Stimulated activated CD4-positive, alpha-beta T cell treated with anti-CD3 and anti-CD28 coated beads, TNF-alpha, amount 100 ng/mL, for 1 hour (primary cell): ENCODE data around the gene KIAA1614.

Source experiments
- DNase-seq, 3 donors: peaks; one replicate each; pipeline ENCODE4 v3.0.0-alpha.2; 2020; ENCODE audit warnings: low read depth in 3 of 3, low spot score in 1 of 3

The KIAA1614 gene

DNA sequence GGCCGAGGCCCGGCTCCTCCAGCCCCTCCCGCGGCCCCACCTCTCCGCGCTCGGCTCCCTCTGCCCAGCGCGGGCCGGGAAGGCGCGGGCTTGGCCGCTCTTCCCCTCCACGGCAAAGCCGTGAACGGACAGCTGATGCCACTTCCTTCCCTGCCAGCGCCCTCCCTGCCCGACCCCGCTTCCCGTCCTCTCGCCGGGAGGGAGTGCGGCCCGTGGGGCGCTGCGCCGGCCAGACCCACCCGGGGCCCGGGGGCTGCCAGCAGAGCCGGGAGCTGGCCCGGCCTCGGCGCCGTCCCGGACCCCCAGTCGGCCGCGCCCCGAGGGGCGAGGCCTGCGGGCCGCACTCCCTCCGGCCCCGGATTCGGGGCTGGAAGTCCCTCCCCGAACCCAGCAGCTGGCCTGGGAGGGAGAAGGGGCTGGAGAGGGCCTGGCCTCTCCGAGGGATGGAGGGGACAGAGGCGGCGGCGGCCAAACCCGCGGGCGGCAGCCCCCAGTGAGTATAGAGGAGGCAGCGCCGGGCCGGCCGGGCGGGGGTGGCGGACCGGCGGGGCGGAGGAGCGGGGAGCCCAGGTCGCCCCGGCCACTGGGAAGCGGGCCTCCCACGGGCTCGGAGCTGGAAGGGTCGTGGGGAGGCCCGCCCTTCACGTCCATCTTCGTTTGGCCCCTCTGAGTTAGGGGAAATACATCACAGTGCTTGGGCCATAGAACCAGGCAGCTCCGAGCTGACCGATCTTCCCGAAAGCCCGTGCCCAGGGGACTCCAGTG is at the start of gene KIAA1614:
Gene KIAA1614, plus strand, starts transcription at position 97 of the 765 bp plus-strand sequence. Its CDS starts 347 bp downstream, at position 444.
- no peak for DNase-seq

GRCh38 chr1:180863158-180863775 is 49.4 kb upstream of the KIAA1614 start:
- peak in 1 of 3 donors; percentile 3 for DNase-seq

- DNase-seq, result no peak
Measured at GRCh38 chr1:180881806-180882509, 30.7 kb upstream of the KIAA1614 start.

DNA sequence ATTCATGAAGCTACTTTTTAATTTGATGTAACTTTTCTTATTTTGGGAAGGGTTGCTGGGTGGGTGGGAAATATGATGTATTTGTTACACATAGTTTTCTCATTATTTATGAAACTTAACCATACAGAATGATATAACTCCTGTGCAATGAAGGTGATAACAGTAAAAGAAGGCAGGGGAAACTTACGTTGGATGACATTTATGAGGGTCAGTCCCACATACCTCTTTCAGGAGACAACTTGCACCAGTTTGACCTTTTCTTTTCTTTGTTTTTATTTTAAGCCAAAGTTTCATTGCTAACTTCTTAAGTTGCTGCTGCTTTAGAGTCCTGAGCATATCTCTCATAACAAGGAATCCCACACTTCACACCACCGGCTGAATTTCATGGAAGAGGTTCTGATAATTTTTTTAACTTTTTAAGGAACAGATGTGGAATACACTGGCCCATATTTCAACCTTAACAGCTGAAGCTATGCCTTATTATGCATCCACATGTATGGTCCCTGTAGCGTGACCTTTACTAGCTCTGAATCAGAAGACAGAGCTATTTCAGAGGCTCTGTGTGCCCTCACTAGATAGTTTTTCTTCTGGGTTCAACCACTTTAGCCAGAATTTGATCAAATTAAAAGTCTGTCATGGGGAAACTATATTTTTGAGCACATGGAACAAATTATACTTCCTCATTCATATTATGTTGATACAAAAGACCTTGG is 28.0 kb upstream of the KIAA1614 start:
- no peak for DNase-seq

- DNase-seq, result no peak
Measured at GRCh38 chr1:180886338-180886737, 26.4 kb upstream of the KIAA1614 start.

GRCh38 chr1:180887841-180888240 is 24.9 kb upstream of the KIAA1614 start:
- DNase-seq, result no peak

GRCh38 chr1:180888870-180889269 is 23.8 kb upstream of the KIAA1614 start:
- DNase-seq, result no peak

- no peak for DNase-seq
Measured at GRCh38 chr1:180889325-180889724, 23.4 kb upstream of the KIAA1614 start.

- no peak for DNase-seq
Measured at GRCh38 chr1:180892272-180892671, 20.4 kb upstream of the KIAA1614 start.

- DNase-seq, result no peak
Measured at GRCh38 chr1:180892675-180893074, 20.0 kb upstream of the KIAA1614 start.

DNA sequence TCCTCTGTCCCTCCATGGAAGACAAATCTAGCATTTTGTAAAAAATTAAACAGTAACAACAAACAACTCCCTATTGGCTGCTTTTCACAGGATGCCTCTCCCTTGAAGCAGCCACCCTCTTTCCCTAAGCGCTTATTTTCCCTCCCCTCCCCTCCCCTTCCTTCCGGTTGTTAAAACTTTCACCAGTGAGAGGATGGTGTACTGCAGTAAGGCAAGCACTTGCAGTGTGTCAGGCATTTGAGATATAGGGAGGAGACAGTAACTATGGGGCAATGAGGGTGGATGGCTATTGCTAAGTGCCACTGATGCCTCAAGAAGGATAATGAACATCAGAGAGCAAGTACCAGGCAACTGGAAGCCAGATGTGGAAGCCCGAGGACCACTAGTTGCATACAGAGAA is 19.1 kb upstream of the KIAA1614 start:
- DNase-seq, result no peak

- DNase-seq, result no peak
Measured at GRCh38 chr1:180896161-180896560, 16.5 kb upstream of the KIAA1614 start.

- no peak for DNase-seq
Measured at GRCh38 chr1:180898441-180899219, 14.1 kb upstream of the KIAA1614 start.

DNA sequence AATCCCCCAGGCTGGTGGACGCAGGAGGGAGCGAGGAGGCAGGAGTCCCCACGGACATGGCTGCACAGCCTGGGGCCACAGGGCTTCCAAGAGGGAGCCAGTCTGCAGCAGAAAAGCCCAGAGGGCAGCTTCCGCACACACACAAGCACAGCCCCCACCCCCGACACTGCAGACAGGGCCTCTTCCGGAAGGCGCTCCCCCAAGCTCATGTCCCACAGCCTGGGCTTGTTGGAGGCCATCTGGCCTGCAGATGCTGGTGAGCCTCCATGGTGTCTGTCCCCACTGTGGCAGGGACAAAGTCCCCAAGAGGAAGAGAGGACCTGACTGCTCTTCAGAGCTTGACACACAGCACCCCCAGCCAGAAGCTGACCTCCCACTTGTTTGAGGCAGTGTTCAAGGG is 13.4 kb upstream of the KIAA1614 start:
- no peak for DNase-seq

DNA sequence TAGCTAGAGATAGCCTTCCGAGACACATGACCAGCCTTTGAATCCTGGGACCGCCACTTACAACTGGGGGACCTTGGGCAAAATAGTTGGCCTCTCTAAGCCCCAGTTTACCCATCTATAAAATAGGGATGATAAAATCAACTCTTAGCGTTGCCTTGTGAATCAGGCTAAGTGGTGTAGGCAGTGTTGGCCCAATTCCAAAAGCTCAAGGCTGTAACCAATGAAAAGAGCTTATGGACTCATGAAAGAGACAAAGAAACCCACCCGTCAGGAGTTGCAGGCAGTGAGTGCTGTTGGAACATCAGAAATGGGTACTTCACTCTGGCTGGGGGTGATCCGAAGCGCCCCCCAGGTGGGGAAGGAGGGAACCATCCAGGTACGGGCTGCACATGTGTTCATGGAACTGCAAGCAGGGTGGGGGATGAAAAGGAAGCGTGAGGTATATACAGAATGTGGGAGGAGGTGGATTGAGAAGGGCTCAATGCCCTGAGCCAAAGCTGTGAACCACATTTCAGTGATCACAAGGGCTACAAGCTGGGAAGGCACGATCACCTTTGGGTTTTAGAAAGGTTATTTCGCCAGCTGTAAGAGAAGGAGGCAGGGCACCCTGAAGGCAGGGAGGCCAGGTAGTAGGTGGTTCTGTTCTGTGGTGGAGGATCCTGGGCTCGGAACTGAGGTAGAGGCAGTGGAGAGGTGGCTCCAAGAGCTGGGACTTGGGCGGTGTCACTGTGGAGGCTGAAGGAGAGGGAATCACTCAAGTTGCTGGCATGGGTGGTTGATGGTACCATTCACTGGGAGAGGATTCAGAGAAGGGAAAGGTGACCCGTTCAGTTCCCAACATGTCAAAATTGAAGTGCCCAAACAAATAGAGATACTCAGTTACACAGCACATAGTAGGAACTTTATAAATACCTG is 11.4 kb upstream of the KIAA1614 start:
- DNase-seq, result no peak

DNA sequence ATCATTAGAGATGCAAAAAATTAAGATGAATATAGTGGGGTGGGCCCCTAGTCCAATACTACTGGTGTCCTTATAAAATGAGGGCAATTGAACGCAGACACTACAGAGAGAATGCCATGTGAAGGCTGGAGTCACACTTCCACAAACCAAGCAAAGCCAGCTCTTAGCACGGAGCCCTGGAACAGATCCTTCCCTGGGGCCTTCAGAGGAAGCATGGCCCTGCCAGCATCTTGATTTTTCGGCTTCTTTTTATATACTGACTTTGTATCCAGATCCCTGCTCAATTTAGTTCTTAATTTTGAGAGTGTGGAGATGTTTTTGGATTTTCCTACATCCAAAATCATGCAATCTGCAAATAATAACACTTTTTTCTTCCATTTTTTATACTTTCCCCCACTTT is 10.2 kb upstream of the KIAA1614 start:
- DNase-seq, result no peak

DNA sequence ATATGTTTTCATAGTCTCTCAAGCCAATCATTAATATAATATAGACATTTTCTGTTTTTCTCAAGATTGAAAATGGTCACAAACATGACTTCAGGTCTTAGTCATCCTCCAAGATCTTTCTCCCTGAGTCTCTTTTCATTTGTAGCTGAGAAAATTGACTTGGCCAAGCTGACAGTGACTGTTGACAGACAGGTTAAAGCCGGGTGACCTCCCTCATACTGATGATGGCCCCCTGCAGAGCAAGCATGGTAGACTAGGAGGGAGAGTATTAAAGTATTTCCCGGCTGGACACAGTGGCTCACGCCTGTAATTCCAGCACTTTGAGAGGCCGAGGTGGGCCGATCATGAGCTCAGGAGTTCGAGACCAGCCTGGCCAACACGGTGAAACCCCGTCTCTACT is 6.8 kb upstream of the KIAA1614 start:
- no peak for DNase-seq

GRCh38 chr1:180906511-180906910 is 6.2 kb upstream of the KIAA1614 start:
- no peak for DNase-seq

DNA sequence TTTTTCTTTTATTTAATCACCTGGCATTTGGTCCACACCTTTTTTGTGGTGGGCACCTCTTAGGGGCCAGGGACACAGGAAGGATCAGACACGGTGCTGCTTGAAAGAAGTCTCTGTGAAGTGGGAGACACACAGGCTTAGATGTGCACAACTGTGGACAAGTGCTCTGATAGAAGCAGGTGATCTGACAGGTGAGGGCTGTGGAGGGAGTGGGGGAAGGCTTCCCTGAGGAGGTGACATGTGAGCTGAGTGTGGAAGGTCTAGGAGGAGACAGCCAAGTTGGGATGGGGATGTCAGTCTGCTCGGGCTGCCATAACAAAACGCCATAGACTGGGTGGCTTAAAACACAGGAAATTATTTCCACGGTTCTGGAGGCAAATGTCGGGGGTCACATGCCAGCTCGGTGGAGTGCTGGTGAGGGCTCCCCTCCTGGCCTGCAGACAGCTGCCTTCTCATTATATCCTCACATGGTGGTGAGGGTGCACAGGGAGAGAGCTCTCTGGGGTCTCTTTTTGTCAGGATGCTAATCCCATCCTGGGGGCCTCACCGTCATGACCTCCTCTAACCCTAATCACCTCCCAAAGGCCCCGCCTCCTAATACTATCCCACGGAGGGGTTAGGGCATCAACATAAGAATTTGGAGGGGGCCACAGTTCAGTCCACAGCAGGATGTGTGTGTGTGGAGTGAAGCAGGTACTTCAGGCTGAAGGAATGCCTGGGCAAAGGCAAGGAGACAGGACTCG is 5.2 kb upstream of the KIAA1614 start:
- DNase-seq, result no peak
